PFSK-1 (cell line): ENCODE measurements around the gene METTL21A.

Experiments
- POLR2AphosphoS5 ChIP-seq: IDR thresholded peaks from 2 replicates; pipeline ENCODE4 v1.6.1; 2012; ENCODE audit warnings: low read depth, mild to moderate bottlenecking, control low read depth, low read length, moderate library complexity
- TAF1 ChIP-seq: IDR thresholded peaks from 2 replicates; pipeline ENCODE4 v1.6.1; 2012; ENCODE audit warnings: low read length, control low read depth, borderline replicate concordance; ENCODE audit not compliant: insufficient read depth

- TF ChIP-seq POLR2AphosphoS5 (no peak), TAF1 (no peak)
Measured at GRCh38 chr2:207567671-207568070, 57.5 kb downstream of the METTL21A start.
